Calu3 (cell line): Measurements from ENCODE around the gene PLA2G4A. TPM values are rescaled to one million over a fixed set of nuclear protein-coding genes. Genes with fewer than 3 reads are reported as not detected.

Source experiments
- BruUV-seq: library from RNA; stranded (reverse); fragments of 400-500 nt; replicated peaks from 2 replicates; lab custom pipeline; 2021; lab: Mats Ljungman, UMichigan
- CTCF ChIA-PET: fragments of 300-600 bp; sonication (Branson Sonifier 250); formaldehyde crosslinking; loops from one replicate; lab custom pipeline; 2022; ENCODE audit warnings: antibody characterized with exemption; lab: Charles Lee
- DNase-seq: peaks from one replicate; pipeline ENCODE4 v3.0.0; 2022
- H3K27ac Mint-ChIP-seq: one replicate; pipeline ENCODE4 v1.8.0; 2022; ENCODE audit warnings: mixed read lengths; ENCODE audit not compliant: unreplicated experiment
- H3K27me3 Mint-ChIP-seq: one replicate; pipeline ENCODE4 v1.8.0; 2022; ENCODE audit warnings: mixed read lengths; ENCODE audit not compliant: unreplicated experiment
- H3K36me3 Mint-ChIP-seq: one replicate; pipeline ENCODE4 v1.8.0; 2022; ENCODE audit warnings: mild to moderate bottlenecking, moderate library complexity, mixed read lengths; ENCODE audit not compliant: insufficient read depth, unreplicated experiment
- H3K4me1 Mint-ChIP-seq: one replicate; pipeline ENCODE4 v1.8.0; 2022; ENCODE audit warnings: mild to moderate bottlenecking, low read depth, mixed read lengths; ENCODE audit not compliant: unreplicated experiment
- H3K4me3 Mint-ChIP-seq: one replicate; pipeline ENCODE4 v1.8.0; 2022; ENCODE audit warnings: mild to moderate bottlenecking, low read depth, moderate library complexity, mixed read lengths; ENCODE audit not compliant: unreplicated experiment
- H3K9me3 Mint-ChIP-seq: one replicate; pipeline ENCODE4 v1.8.0; 2022; ENCODE audit warnings: low read depth, mixed read lengths; ENCODE audit not compliant: unreplicated experiment
- intact Hi-C: fragments of 100-400 bp; cut with micrococcal nuclease; formaldehyde crosslinking; loops from one replicate; pipeline ENCODE4 v1.10.0; 2022; ENCODE audit not compliant: unreplicated experiment
- total RNA-seq: library from RNA; stranded (reverse); gene quantifications from 2 replicates; pipeline ENCODE4 v1.2.3, GENCODE V29; 2022
- TF ChIP-seq, protein P1 (sequence below): fragments of 200-600 bp; IDR thresholded peaks from one replicate; pipeline ENCODE4 v1.8.0; 2022; ENCODE audit warnings: antibody characterized with exemption; ENCODE audit not compliant: unreplicated experiment

Gene PLA2G4A
- total RNA-seq, 1 experiment from 2014 or later: 36.0 TPM

DNA sequence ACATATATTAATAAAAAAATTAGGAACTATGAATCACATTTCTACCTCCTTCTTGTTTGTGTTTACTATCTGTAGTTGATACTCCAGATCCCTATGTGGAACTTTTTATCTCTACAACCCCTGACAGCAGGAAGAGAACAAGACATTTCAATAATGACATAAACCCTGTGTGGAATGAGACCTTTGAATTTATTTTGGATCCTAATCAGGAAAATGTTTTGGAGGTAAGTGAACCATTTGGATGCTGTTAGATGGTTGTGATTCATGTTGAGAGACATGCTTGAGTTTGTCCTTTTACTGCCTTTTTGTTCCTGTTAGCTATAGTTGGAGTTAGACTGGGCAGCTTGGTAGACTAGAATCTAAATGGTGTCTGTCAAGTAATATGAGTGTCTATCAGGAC is 64.2 kb downstream of the PLA2G4A start:
- TF ChIP-seq, protein P1, sequence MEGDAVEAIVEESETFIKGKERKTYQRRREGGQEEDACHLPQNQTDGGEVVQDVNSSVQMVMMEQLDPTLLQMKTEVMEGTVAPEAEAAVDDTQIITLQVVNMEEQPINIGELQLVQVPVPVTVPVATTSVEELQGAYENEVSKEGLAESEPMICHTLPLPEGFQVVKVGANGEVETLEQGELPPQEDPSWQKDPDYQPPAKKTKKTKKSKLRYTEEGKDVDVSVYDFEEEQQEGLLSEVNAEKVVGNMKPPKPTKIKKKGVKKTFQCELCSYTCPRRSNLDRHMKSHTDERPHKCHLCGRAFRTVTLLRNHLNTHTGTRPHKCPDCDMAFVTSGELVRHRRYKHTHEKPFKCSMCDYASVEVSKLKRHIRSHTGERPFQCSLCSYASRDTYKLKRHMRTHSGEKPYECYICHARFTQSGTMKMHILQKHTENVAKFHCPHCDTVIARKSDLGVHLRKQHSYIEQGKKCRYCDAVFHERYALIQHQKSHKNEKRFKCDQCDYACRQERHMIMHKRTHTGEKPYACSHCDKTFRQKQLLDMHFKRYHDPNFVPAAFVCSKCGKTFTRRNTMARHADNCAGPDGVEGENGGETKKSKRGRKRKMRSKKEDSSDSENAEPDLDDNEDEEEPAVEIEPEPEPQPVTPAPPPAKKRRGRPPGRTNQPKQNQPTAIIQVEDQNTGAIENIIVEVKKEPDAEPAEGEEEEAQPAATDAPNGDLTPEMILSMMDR: no peak
- no peak overlapping the region for H3K27ac Mint-ChIP-seq
- H3K4me3 Mint-ChIP-seq: no peak overlapping the region
- no peaks in the 10 kb centered on the region for H3K27me3 Mint-ChIP-seq
- H3K4me1 Mint-ChIP-seq: no peaks in the 10 kb centered on the region
- no TSS peak for BruUV-seq
- no peaks in the 10 kb centered on the region for H3K36me3 Mint-ChIP-seq
- DNase-seq: no peak
- CTCF ChIA-PET: interaction anchor here (0.7 kb wide), 1 partner anchor 92 kb away, joined by 6 read pairs; no protein-coding TSS in a partner anchor
- no peaks in the 10 kb centered on the region for H3K9me3 Mint-ChIP-seq
- intact Hi-C loops: no loop called here

DNA sequence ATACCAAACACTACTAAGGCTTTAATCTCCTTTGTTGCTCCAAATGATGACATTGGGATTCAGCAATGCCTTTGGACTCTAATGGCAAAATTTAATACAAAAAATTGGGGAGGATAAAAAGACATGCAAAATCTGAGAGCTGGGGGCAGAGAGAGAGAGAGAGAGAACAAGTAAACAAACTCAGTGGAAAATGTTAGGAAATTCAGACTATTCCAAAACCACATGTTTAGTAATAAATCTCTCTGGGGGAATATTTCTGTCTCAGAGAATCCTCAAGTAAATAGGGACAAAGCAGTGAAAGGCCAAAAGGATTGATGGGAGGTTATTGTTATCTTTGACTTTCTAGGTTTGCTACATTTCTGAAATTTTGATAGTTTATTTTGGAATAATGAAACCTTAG is 65.7 kb downstream of the PLA2G4A start:
- Mint-ChIP-seq H3K36me3 (no peaks in the 10 kb centered on the region), H3K4me1 (no peaks in the 10 kb centered on the region), H3K9me3 (no peaks in the 10 kb centered on the region), H3K27me3 (no peaks in the 10 kb centered on the region), H3K27ac (no peak overlapping the region), H3K4me3 (no peak overlapping the region)
- BruUV-seq: no TSS peak
- no peak for DNase-seq
- intact Hi-C loops: no loop called here
- TF ChIP-seq, protein P1: no peak
- CTCF ChIA-PET: no interaction called here

DNA sequence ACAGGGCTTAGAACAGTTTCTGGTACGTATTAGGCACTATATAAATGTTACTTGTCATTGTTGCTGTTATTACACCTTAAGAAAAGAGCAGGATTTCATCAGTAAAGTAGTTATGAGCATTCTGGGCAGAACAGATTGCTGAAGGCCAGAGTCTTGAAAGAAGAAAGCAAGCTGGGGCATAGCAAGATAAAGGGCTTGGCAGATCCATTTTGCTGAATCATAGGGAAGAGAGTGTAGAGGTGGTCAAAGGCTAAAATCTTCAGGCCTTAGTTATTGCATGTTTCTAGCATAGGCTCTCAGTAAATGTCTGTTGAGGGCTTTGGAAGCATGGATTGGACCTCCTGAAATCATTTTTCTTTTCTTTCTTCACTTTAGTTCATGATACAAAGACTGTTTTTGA is 67.5 kb downstream of the PLA2G4A start:
- DNase-seq: no peak
- intact Hi-C loops: no loop called here
- no peaks in the 10 kb centered on the region for H3K9me3 Mint-ChIP-seq
- no peaks in the 10 kb centered on the region for H3K27me3 Mint-ChIP-seq
- H3K4me1 Mint-ChIP-seq: no peaks in the 10 kb centered on the region
- CTCF ChIA-PET: no interaction called here
- TF ChIP-seq, protein P1: no peak
- no peaks in the 10 kb centered on the region for H3K36me3 Mint-ChIP-seq
- BruUV-seq: no TSS peak
- H3K4me3 Mint-ChIP-seq: no peak overlapping the region
- no peak overlapping the region for H3K27ac Mint-ChIP-seq

DNA sequence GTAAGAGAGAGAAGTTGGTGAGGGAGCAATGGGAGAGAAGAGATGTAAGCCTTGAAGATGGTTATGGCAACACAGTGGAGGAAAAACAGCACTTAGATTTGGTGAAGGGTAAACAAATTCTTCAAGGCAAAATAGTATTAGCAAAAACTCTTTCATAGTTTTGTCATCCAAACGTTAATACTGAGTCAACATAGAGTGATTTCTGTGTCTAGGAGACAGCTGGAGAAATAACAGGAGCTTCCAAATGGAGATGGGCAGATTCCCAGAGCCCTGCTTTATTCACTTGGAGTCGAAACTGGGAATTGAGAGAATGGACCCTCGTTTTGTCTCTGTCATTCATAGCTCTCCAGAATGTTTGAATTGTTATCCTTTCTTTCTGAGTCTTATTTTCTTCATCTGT is 68.3 kb downstream of the PLA2G4A start:
- Mint-ChIP-seq H3K9me3 (no peaks in the 10 kb centered on the region), H3K27ac (no peak overlapping the region), H3K36me3 (no peaks in the 10 kb centered on the region), H3K27me3 (no peaks in the 10 kb centered on the region), H3K4me3 (no peak overlapping the region), H3K4me1 (no peaks in the 10 kb centered on the region)
- BruUV-seq: no TSS peak
- CTCF ChIA-PET: interaction anchor here (0.6 kb wide), 1 partner anchor 214 kb away, joined by 3 read pairs; no protein-coding TSS in a partner anchor
- no peak for DNase-seq
- intact Hi-C loops: no loop called here
- TF ChIP-seq, protein P1: no peak
